Thymus (tissue), 11 donors: ENCODE measurements around the gene TMEM145. TPM values are rescaled to one million over a fixed set of nuclear protein-coding genes. Genes with fewer than 3 reads are reported as not detected.

Source experiments
- DNase-seq, 9 donors: peaks; one replicate each; pipeline ENCODE4 v3.0.0-alpha.2; 2013; ENCODE audit warnings: low spot score in 9 of 9, low read depth in 6 of 9, missing footprints in 1 of 9
- H3K27ac ChIP-seq, 2 donors: one replicate each; pipeline ENCODE4 v1.5.1; 2013; ENCODE audit warnings: control low read depth in 1 of 2, low read depth in 1 of 2, low read length in 1 of 2, mild to moderate bottlenecking in 1 of 2, moderate library complexity in 1 of 2
- H3K27me3 ChIP-seq, 2 donors: one replicate each; pipeline ENCODE4 v1.5.1; 2013; ENCODE audit warnings: low read length in 1 of 2; ENCODE audit not compliant: control insufficient read depth in 2 of 2, insufficient read depth in 1 of 2
- H3K36me3 ChIP-seq, 2 donors: one replicate each; pipeline ENCODE4 v1.5.1; 2013; ENCODE audit warnings: low read length in 1 of 2, mild to moderate bottlenecking in 1 of 2, moderate library complexity in 1 of 2; ENCODE audit not compliant: control insufficient read depth in 2 of 2, insufficient read depth in 2 of 2
- H3K4me1 ChIP-seq, 2 donors: one replicate each; pipeline ENCODE4 v1.5.1; 2013; ENCODE audit warnings: low read length in 2 of 2; ENCODE audit not compliant: control insufficient read depth in 2 of 2, insufficient read depth in 2 of 2
- H3K4me3 ChIP-seq, 2 donors: one replicate each; pipeline ENCODE4 v1.5.1; 2013; ENCODE audit warnings: low read length in 2 of 2, control low read depth in 1 of 2, mild to moderate bottlenecking in 1 of 2
- H3K9me3 ChIP-seq, 2 donors: one replicate each; pipeline ENCODE4 v1.5.1; 2013; ENCODE audit warnings: low read length in 1 of 2, mild to moderate bottlenecking in 1 of 2; ENCODE audit not compliant: control insufficient read depth in 2 of 2, insufficient read depth in 1 of 2
- WGBS: extraction: QIAGEN DNeasy Blood & Tissue Kit; methylation state at CpG from one replicate; pipeline ENCODE4 v1.1.7; 2013; 5-methylcytosine and 5-hydroxymethylcytosine counted together
- polyA plus RNA-seq: library from polyadenylated mRNA; stranded (reverse); fragments of 200-250 nt; gene quantifications from one replicate; pipeline ENCODE4 v1.2.3, GENCODE V29; 2013
- total RNA-seq: library from RNA; stranded (reverse); fragments of 120-200 nt; gene quantifications from one replicate; pipeline ENCODE4 v1.2.4, GENCODE V29; 2013
- donor health status: healthy.

The TMEM145 gene
- total and polyA plus RNA-seq, 2 donors = 0.78 TPM; not detected in 1

- Histone ChIP-seq H3K4me3 (no peak overlapping the region), H3K27me3 (no peaks in the 10 kb centered on the region), H3K4me1 (no peaks in the 10 kb centered on the region), H3K27ac (no peak overlapping the region), H3K9me3 (no peaks in the 10 kb centered on the region), H3K36me3 (peaks cover 0 to 12% of the 10 kb centered on the region in 2 donors)
- WGBS = 98% methylated on average over 15 of the region's 15 CpGs
- no peak for DNase-seq
Measured at GRCh38 chr19:42356686-42357085, 43.6 kb downstream of the TMEM145 start.

DNA sequence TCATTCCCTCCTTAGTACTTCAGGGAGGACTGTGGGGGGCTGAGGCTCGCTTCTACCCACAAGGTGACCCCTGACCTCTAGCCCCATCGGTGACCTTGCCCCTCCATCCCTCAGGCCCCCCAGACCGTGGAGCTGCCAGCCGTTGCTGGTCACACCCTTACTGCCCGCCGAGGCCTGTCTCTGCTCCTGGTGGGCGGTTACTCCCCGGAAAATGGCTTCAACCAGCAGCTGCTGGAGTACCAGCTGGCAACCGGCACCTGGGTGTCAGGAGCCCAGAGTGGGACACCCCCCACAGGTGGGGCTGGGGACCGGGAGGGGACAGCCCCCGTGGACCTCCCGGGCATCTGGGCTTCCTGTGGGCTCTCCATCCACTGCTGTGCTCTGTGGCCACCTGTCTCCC is 44.2 kb downstream of the TMEM145 start:
- H3K36me3 ChIP-seq = peaks cover 0 to 9% of the 10 kb centered on the region in 2 donors
- H3K27ac ChIP-seq = no peak overlapping the region
- 96% methylated on average over 12 of the region's 12 CpGs for WGBS
- H3K27me3 ChIP-seq = no peaks in the 10 kb centered on the region
- no peaks in the 10 kb centered on the region for H3K4me1 ChIP-seq
- H3K9me3 ChIP-seq = no peaks in the 10 kb centered on the region
- H3K4me3 ChIP-seq = no peak overlapping the region
- no peak for DNase-seq

DNA sequence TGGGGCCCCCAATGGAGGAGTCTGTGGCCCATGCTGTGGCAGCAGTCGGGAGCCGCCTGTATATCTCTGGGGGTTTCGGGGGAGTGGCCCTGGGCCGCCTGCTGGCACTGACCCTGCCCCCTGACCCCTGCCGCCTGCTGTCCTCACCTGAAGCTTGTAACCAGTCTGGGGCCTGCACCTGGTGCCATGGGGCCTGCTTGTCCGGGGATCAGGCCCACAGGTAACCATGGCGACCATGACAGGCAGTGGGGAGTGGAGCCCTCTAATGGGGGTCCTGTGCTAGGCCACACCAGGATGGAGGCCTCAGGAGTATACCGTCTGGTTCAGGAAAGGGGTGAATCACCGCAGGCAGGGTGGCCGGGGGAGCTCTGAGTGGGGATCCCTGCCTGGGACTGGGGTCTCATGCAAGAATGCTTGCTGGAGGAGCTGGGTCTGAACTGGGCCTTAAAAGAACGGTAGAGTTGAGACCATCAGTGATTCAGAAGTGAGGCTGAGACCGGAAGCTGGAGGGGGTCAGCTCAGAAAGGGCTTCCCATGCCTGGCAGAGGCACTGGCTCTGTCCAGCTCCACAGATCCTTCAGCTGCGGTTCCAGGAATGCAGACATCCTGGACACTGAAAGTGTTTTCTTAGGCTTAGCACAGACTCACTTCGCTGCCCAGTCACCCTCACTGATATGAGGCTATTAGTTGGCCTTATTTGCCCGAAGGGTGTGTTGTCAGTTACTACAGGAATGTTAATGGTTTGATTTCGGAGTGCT is 47.9 kb downstream of the TMEM145 start:
- no peaks in the 10 kb centered on the region for H3K27me3 ChIP-seq
- H3K4me3 ChIP-seq = no peak overlapping the region
- DNase-seq = no peak
- peaks cover 0 to 9% of the 10 kb centered on the region in 2 donors for H3K9me3 ChIP-seq
- WGBS = 98% methylated on average over 16 of the region's 16 CpGs
- H3K4me1 ChIP-seq = no peaks in the 10 kb centered on the region
- peaks cover 0 to 13% of the 10 kb centered on the region in 2 donors for H3K36me3 ChIP-seq
- H3K27ac ChIP-seq = no peak overlapping the region

GRCh38 chr19:42361545-42361910 is 48.4 kb downstream of the TMEM145 start:
- no peak overlapping the region for H3K27ac ChIP-seq
- 96% methylated on average over 7 of the region's 7 CpGs for WGBS
- peaks cover 0 to 13% of the 10 kb centered on the region in 2 donors for H3K36me3 ChIP-seq
- H3K27me3 ChIP-seq = no peaks in the 10 kb centered on the region
- H3K4me3 ChIP-seq = no peak overlapping the region
- H3K9me3 ChIP-seq = peaks cover 0 to 9% of the 10 kb centered on the region in 2 donors
- DNase-seq = no peak
- no peaks in the 10 kb centered on the region for H3K4me1 ChIP-seq

DNA sequence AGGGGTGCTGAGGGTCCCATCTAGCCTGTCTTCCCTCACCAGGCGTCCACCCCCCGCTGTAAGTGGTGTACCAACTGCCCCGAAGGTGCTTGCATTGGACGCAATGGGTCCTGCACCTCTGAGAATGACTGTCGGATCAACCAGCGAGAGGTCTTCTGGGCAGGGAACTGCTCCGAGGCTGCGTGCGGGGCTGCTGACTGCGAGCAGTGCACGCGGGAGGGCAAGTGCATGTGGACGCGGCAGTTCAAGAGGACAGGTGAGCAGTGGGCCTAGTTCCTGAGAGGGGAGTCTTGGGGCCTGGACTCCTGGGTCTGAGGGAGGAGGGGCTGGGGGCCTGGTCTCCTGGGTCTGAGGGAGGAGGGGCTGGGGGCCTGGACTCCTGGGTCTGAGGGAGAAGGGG is 49.2 kb downstream of the TMEM145 start:
- Histone ChIP-seq H3K4me3 (no peak overlapping the region), H3K27me3 (no peaks in the 10 kb centered on the region), H3K27ac (no peak overlapping the region), H3K4me1 (no peaks in the 10 kb centered on the region), H3K36me3 (peaks cover 0 to 10% of the 10 kb centered on the region in 2 donors), H3K9me3 (peaks cover 0 to 9% of the 10 kb centered on the region in 2 donors)
- 98% methylated on average over 14 of the region's 14 CpGs for WGBS
- DNase-seq = no peak

- H3K4me1 ChIP-seq = no peaks in the 10 kb centered on the region
- H3K27me3 ChIP-seq = no peaks in the 10 kb centered on the region
- no peak for DNase-seq
- H3K27ac ChIP-seq = no peak overlapping the region
- no peak overlapping the region for H3K4me3 ChIP-seq
- peaks cover 0 to 9% of the 10 kb centered on the region in 2 donors for H3K9me3 ChIP-seq
- H3K36me3 ChIP-seq = peaks cover 0 to 10% of the 10 kb centered on the region in 2 donors
- 98% methylated on average over 13 of the region's 13 CpGs for WGBS
Measured at GRCh38 chr19:42362891-42363440, 49.9 kb downstream of the TMEM145 start.

- 94% methylated on average over 17 of the region's 17 CpGs for WGBS
- Histone ChIP-seq H3K4me1 (no peaks in the 10 kb centered on the region), H3K27ac (no peak overlapping the region), H3K27me3 (no peaks in the 10 kb centered on the region), H3K4me3 (no peak overlapping the region), H3K36me3 (peaks cover 0 to 10% of the 10 kb centered on the region in 2 donors), H3K9me3 (peaks cover 0 to 9% of the 10 kb centered on the region in 2 donors)
- no peak for DNase-seq
Measured at GRCh38 chr19:42363614-42364346, 50.7 kb downstream of the TMEM145 start.

- no peak for DNase-seq
- H3K9me3 ChIP-seq = peaks cover 0 to 9% of the 10 kb centered on the region in 2 donors
- no peak overlapping the region for H3K27ac ChIP-seq
- peaks cover 0 to 10% of the 10 kb centered on the region in 2 donors for H3K36me3 ChIP-seq
- H3K4me1 ChIP-seq = no peaks in the 10 kb centered on the region
- 95% methylated on average over 1 of the region's 1 CpG for WGBS
- H3K27me3 ChIP-seq = no peaks in the 10 kb centered on the region
- H3K4me3 ChIP-seq = no peak overlapping the region
Measured at GRCh38 chr19:42366673-42367072, 53.6 kb downstream of the TMEM145 start.

- Histone ChIP-seq H3K36me3 (peaks cover 0 to 10% of the 10 kb centered on the region in 2 donors), H3K4me3 (no peak overlapping the region), H3K4me1 (no peaks in the 10 kb centered on the region), H3K27me3 (no peaks in the 10 kb centered on the region), H3K9me3 (peaks cover 0 to 9% of the 10 kb centered on the region in 2 donors), H3K27ac (no peak overlapping the region)
- no peak for DNase-seq
- WGBS = 98% methylated on average over 4 of the region's 4 CpGs
Measured at GRCh38 chr19:42367929-42368328, 54.8 kb downstream of the TMEM145 start.
